Smooth muscle cell (in vitro differentiated cells): ENCODE measurements around the gene RGS8. TPM values are rescaled to one million over a fixed set of nuclear protein-coding genes. Genes with fewer than 3 reads are reported as not detected.

Experiments used
- DNase-seq: peaks from one replicate; lab custom pipeline; 2025; ENCODE audit not compliant: unreplicated experiment; lab: John Stamatoyannopoulos, UW
- H2AFZ ChIP-seq: fragments of 200-600 bp; sonication (generic); 2 replicates; pipeline ENCODE4 v1.6.0; 2016; ENCODE audit warnings: antibody characterized with exemption, low read depth, mild to moderate bottlenecking
- H3F3A ChIP-seq: fragments of 200-600 bp; sonication (generic); 2 replicates; pipeline ENCODE4 v1.6.0; 2017; ENCODE audit warnings: antibody characterized with exemption, low read depth
- H3K27ac ChIP-seq: fragments of 200-600 bp; sonication (generic); 2 replicates; pipeline ENCODE4 v1.5.1; 2016; ENCODE audit warnings: low read depth, mild to moderate bottlenecking
- H3K27me3 ChIP-seq: fragments of 200-600 bp; sonication (generic); 2 replicates; pipeline ENCODE4 v1.6.1; 2016; ENCODE audit warnings: low read depth, mild to moderate bottlenecking
- H3K36me3 ChIP-seq: fragments of 200-600 bp; sonication (generic); 2 replicates; pipeline ENCODE4 v1.5.1; 2016; ENCODE audit warnings: low read depth
- H3K4me1 ChIP-seq: fragments of 200-600 bp; sonication (generic); 2 replicates; pipeline ENCODE4 v1.5.1; 2016; ENCODE audit warnings: low read depth
- H3K4me2 ChIP-seq: fragments of 200-600 bp; sonication (generic); 2 replicates; pipeline ENCODE4 v1.6.0; 2016; ENCODE audit warnings: mild to moderate bottlenecking
- H3K4me3 ChIP-seq: fragments of 200-600 bp; sonication (generic); 2 replicates; pipeline ENCODE4 v1.5.1; 2016; ENCODE audit warnings: mild to moderate bottlenecking
- H3K79me2 ChIP-seq: fragments of 200-600 bp; sonication (generic); 2 replicates; pipeline ENCODE4 v1.6.0; 2016; ENCODE audit warnings: low read depth, mild to moderate bottlenecking
- H3K9ac ChIP-seq: fragments of 200-600 bp; sonication (generic); 2 replicates; pipeline ENCODE4 v1.6.0; 2016; ENCODE audit warnings: low read depth
- H3K9me3 ChIP-seq: fragments of 200-600 bp; sonication (generic); replicated peaks from 2 replicates; pipeline ENCODE4 v1.5.1; 2016; ENCODE audit warnings: low read depth
- H4K20me1 ChIP-seq: fragments of 200-600 bp; sonication (generic); 2 replicates; pipeline ENCODE4 v1.6.0; 2016; ENCODE audit warnings: low read depth
- CTCF ChIP-seq: fragments of 200-600 bp; sonication (generic); IDR thresholded peaks from 2 replicates; pipeline ENCODE4 v1.5.1; 2017; ENCODE audit warnings: borderline replicate concordance, mild to moderate bottlenecking, antibody characterized with exemption; ENCODE audit not compliant: insufficient read depth, poor library complexity, severe bottlenecking
- WGBS: methylation state at CpG from one replicate; pipeline ENCODE4 v1.1.7; 2016; ENCODE audit warnings: low lambda C conversion rate; 5-methylcytosine and 5-hydroxymethylcytosine counted together
- polyA plus RNA-seq: library from polyadenylated mRNA; unstranded; fragments of >200 nt; fragmentation: Nextera tagmentation; extraction: Ambion mirVana; gene quantifications from 2 replicates; pipeline ENCODE4 v1.2.1, GENCODE V29; 2016
- total RNA-seq: library from RNA; depleted of rRNA; stranded (reverse); fragments of >200 nt; gene quantifications from 2 replicates; pipeline ENCODE4 v1.2.3, GENCODE V29; 2014

The RGS8 gene
- total and polyA plus RNA-seq, 2 experiments from 2014 or later = not detected

- H3K4me2 ChIP-seq = no peak overlapping the region
- peaks cover 9% of the 10 kb centered on the region for H3K4me1 ChIP-seq
- WGBS = 90% methylated on average over 4 of the region's 4 CpGs
- H4K20me1 ChIP-seq = no peaks in the 10 kb centered on the region
- no peaks in the 10 kb centered on the region for H3K79me2 ChIP-seq
- H3K9me3 ChIP-seq = no peaks in the 10 kb centered on the region
- DNase-seq = no peak
- no peak overlapping the region for H3K4me3 ChIP-seq
- no peak overlapping the region for H3K27ac ChIP-seq
- no peak for TF ChIP-seq CTCF
- H3K9ac ChIP-seq = no peak overlapping the region
- no peaks in the 10 kb centered on the region for H3K27me3 ChIP-seq
- no peak overlapping the region for H2AFZ ChIP-seq
- no peaks in the 10 kb centered on the region for H3F3A ChIP-seq
- no peaks in the 10 kb centered on the region for H3K36me3 ChIP-seq
Measured at GRCh38 chr1:182676274-182676673, 8.1 kb downstream of the RGS8 start.

GRCh38 chr1:182674346-182675246 lies 9.8 kb downstream of the RGS8 start:
- Histone ChIP-seq H3K4me1 (peaks cover 9% of the 10 kb centered on the region), H3K27me3 (no peaks in the 10 kb centered on the region), H3K27ac (no peak overlapping the region), H3K79me2 (no peaks in the 10 kb centered on the region), H2AFZ (no peak overlapping the region), H3F3A (no peaks in the 10 kb centered on the region), H3K4me2 (no peak overlapping the region), H4K20me1 (no peaks in the 10 kb centered on the region), H3K9ac (no peak overlapping the region), H3K36me3 (no peaks in the 10 kb centered on the region), H3K4me3 (no peak overlapping the region), H3K9me3 (no peaks in the 10 kb centered on the region)
- no peak for TF ChIP-seq CTCF
- 53% methylated on average over 8 of the region's 8 CpGs for WGBS
- DNase-seq = no peak

GRCh38 chr1:182672487-182672836 lies 11.9 kb downstream of the RGS8 start:
- Histone ChIP-seq H3K4me1 (peaks cover 9% of the 10 kb centered on the region), H3K27ac (no peak overlapping the region), H3F3A (no peaks in the 10 kb centered on the region), H3K27me3 (no peaks in the 10 kb centered on the region), H3K4me2 (no peak overlapping the region), H3K79me2 (no peaks in the 10 kb centered on the region), H3K4me3 (no peak overlapping the region), H3K9ac (no peak overlapping the region), H3K36me3 (no peaks in the 10 kb centered on the region), H4K20me1 (no peaks in the 10 kb centered on the region), H3K9me3 (no peaks in the 10 kb centered on the region), H2AFZ (no peak overlapping the region)
- WGBS = 76% methylated on average over 1 of the region's 1 CpG
- no peak for DNase-seq
- TF ChIP-seq CTCF = no peak
